ENCODE data around the gene HYI.
"Not testable (repeated sequence)": the region's sequence is repeated elsewhere in the genome, so short reads cannot be mapped to it uniquely, and the experiment has no call there.

HYI gene

GRCh38 chr1:43464681-43465504 is 11.2 kb upstream of the HYI start:
- no peak overlapping the region for H3K4me3 ChIP-seq (ENCODE audit: low read depth, low read length)
- TF ChIP-seq CTCF (IDR thresholded peaks at IDR 0.05; ENCODE audit: control insufficient read depth, extremely low read depth, insufficient read depth), result no peak
- DNase-seq (ENCODE audit: low read depth), result no peak

DNA sequence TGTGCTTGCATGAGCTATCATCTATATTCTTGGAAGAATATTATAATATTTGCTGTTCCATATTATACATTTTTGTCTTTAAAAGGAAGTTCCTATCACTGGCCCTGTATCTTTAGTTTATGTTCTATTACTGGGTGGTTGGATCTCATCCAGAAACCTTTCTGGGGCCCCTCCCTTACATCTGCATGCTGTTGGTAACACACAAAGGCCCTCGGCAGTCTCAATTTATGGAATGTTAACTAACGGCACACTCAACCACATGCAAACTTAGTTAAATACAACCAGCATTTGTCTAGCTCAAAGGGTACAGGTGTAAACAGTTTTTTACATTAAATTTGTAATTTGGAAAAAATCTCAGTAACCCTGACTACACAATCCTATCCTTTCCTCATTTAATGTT is 9.7 kb upstream of the HYI start:
- DNase-seq (ENCODE audit: low read depth), result no peak
- H3K4me3 ChIP-seq (ENCODE audit: low read depth, low read length), result no peak overlapping the region
- TF ChIP-seq CTCF (IDR thresholded peaks at IDR 0.05; ENCODE audit: control insufficient read depth, extremely low read depth, insufficient read depth), result no peak

GRCh38 chr1:43460988-43461693 is 7.4 kb upstream of the HYI start:
- H3K4me3 ChIP-seq (ENCODE audit: low read depth, low read length), result no peak overlapping the region
- no peak for TF ChIP-seq CTCF (IDR thresholded peaks at IDR 0.05; ENCODE audit: control insufficient read depth, extremely low read depth, insufficient read depth)
- DNase-seq (ENCODE audit: low read depth), result no peak

- not testable (repeated sequence) for DNase-seq (ENCODE audit: low read depth); H3K4me3 ChIP-seq (ENCODE audit: low read depth, low read length)
Observed at GRCh38 chr1:43458379-43458778, 4.6 kb upstream of the HYI start.

- peak; percentile 44 for DNase-seq (ENCODE audit: low read depth)
- H3K4me3 ChIP-seq (ENCODE audit: low read depth, low read length), result no peak overlapping the region
- no peak for TF ChIP-seq CTCF (IDR thresholded peaks at IDR 0.05; ENCODE audit: control insufficient read depth, extremely low read depth, insufficient read depth)
Observed at GRCh38 chr1:43455213-43455889, 1.6 kb upstream of the HYI start.

GRCh38 chr1:43454270-43455011 is 710 bp upstream of the HYI start:
- no peak overlapping the region for H3K4me3 ChIP-seq (ENCODE audit: low read depth, low read length)
- no peak for DNase-seq (ENCODE audit: low read depth)
- TF ChIP-seq CTCF (IDR thresholded peaks at IDR 0.05; ENCODE audit: control insufficient read depth, extremely low read depth, insufficient read depth), result no peak

Measured in LNCaP clone FGC (cell line).